GM18498 (cell line): ENCODE results near the gene KLRC2.
"Not testable (repeated sequence)": the region's sequence is repeated elsewhere in the genome, so short reads cannot be mapped to it uniquely, and the experiment has no call there.

Experiments
- ATAC-seq: cut with Tn5 transposase; IDR thresholded peaks from one replicate; pipeline ENCODE4 v1.9.1; 2021; ENCODE audit warnings: mild to moderate bottlenecking, moderate library complexity; ENCODE audit not compliant: unreplicated experiment

The KLRC2 gene

GRCh38 chr12:10406725-10407124, 29.1 kb downstream of the KLRC2 start:
- ATAC-seq = no peak

GRCh38 chr12:10405294-10405693, 30.5 kb downstream of the KLRC2 start:
- no peak for ATAC-seq

- no peak for ATAC-seq
Measured at GRCh38 chr12:10404798-10405197, 31.0 kb downstream of the KLRC2 start.

DNA sequence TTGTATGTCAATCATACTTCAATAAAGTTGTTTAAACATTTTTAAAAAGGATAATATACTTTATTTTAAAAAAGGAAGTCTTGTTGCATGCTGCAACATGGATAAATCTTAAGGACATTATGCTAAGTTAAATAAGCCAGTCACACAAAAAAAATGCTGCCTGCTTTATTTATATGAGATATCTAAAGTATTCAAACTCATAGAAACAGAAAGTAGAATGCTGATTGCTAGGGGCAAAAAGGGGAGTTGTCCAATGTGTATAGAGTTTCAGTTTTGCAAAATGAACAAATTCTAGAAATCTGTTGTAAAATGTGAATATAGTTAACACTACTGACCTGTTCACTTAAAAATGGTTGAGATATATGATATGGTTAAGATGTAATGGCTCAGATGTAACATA, 35.0 kb downstream of the KLRC2 start:
- no peak for ATAC-seq

- ATAC-seq = no peak
Measured at GRCh38 chr12:10398168-10398567, 37.6 kb downstream of the KLRC2 start.

- ATAC-seq = no peak
Measured at GRCh38 chr12:10397296-10397695, 38.5 kb downstream of the KLRC2 start.

DNA sequence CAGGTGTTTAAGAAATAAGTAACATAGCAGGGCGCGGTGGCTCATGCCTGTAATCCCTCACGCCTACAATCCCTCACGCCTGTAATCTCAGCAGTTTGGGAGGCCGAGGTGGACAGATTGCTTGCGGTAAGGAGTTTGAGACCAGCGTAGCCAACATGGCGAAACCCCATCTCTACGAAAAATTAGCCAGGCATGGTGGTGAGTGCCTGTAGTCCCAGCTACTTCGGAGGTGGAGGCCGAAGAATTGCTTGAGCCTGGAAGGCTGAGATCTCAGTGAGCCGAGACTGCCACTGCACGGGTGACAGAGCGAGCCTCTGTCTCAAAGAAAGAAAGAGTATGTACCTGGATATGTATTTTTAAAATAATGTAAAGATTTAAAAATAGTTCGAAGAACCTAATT, 39.6 kb downstream of the KLRC2 start:
- ATAC-seq = not testable (repeated sequence)

DNA sequence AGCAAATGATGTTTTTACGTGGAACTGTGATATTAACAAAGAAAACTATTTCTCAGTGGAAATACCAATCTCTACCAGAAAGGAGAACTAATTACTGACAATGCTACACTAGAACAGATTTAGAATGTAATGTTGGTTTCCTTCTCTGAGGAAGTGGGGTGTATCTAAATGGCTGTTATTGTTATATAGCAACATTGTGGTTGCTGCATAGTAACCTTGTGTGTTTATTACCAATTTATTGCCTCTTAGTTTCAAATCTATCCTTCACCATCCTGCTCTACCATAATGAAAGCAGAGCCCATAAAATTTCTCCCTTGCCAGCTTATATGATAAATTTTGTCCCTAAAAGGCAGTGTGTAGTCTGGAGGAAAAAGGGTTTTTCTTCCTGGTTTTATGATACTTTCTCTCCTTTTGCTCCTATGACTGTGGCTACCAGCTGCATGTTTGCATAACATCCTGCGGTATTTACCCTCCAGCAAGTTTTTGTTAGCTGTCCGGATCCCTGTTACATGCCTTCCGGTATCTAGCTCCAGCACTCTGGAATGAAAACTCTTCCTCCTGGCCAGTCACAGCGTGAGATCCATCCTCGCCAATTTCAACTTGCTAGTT, 40.3 kb downstream of the KLRC2 start:
- peak; percentile 69 for ATAC-seq

- ATAC-seq = not testable (repeated sequence)
Measured at GRCh38 chr12:10394531-10395152, 41.2 kb downstream of the KLRC2 start.

- ATAC-seq = no peak
Measured at GRCh38 chr12:10393291-10393690, 42.5 kb downstream of the KLRC2 start.

DNA sequence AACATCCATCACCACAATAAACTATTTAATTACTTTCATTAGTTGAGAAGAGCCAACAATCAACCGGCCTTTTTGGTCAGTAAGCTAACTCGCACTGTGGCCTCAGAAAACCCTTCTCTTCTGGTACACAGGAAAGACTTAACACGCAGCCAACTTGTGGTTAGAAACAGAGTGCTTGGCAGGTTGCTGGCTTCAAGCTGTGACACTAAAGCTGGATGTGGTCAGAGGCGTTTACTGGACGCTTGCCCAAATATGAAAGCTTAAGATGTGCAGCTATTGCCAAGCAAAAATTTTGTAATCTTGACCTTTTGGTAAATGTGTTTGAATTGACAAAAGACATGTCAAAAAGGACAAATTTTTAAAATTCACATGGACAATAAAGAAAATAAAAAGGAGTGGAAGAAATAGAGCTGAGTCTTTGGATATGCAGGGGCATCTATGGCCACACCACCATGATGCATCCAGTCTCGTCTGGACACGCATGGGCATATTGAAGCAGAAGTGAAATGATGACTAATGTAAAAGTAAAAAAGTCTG, 43.3 kb downstream of the KLRC2 start:
- peak; percentile 84 for ATAC-seq

GRCh38 chr12:10390991-10391390, 44.8 kb downstream of the KLRC2 start:
- ATAC-seq = not testable (repeated sequence)

GRCh38 chr12:10389904-10390303, 45.9 kb downstream of the KLRC2 start, which contains the start of gene KLRK1:
KLRK1 (minus strand) TSS chr12:10390041; CDS start chr12:10388810, 1,231 bp downstream.
- no peak for ATAC-seq

DNA sequence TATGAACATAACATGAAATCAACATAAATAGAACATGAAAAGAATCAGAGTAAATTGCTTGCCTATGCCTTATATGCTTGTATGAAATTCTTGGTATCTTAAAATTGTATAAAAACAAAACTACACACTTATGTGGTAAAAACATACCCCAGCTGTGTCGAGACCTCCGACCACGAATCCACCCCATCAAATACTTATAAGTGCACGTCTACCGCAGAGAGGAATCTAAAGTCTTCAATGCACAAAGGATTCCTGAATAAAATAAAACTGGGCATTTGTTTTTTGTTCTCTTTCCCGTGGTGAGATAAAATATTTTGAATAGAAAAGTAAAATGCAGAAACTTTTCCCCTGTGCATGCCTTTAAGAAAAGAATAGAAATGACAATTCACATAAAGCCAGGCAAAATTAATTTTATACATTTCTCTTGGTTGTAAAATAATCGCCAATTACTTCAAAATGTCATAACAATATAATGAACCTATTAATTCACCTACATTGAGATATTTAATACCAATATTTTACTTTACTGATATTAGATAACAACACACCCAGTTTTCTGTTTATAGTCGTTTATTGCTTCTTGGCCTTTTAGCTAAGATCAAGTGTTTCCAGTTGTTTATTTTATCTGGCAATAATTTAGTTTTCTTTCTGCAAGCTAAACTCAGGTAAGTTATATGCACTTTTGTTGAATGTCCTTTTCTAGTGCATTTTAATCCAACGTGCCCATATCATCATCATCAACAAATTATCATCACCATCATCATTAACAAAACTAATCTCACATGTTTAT, 47.0 kb downstream of the KLRC2 start:
- ATAC-seq = no peak

DNA sequence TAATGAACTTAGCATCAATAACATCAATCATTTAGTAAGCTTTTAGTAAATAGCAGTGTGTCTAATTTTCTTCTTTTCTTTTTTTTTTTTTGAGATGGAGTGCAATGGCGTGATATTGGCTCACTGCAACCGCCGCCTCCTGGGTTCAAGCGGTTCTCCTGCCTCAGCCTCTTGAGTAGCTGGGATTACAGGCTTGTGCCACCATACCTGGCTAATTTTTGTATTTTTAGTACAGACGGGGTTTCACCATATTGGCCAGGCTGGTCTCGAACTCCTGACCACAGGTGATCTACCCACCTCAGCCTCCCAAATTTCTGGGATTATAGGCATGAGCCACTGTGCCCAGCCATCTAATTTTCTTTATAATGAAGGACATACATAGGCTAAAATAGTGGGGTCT, 48.3 kb downstream of the KLRC2 start:
- ATAC-seq = not testable (repeated sequence)

DNA sequence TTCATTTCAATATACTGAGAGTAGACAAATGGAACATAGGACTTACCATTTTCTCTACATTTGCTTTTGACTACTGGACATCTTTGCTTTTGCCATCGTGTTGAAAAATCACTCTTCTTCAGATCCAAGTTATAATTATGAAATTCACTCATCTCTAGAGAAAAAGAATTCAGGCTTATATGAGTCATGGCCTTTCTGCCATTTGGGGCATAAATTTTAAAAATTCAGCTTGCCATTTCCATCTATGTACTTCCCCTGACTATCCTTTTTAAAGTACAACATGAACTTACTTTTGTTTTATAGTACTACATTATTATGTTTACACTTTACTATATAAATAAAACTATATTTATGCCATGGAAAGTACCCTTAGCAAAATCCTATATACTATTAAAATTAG, 49.0 kb downstream of the KLRC2 start:
- no peak for ATAC-seq

- no peak for ATAC-seq
Measured at GRCh38 chr12:10385166-10385613, 50.6 kb downstream of the KLRC2 start.

GRCh38 chr12:10384191-10384590, 51.6 kb downstream of the KLRC2 start:
- no peak for ATAC-seq

DNA sequence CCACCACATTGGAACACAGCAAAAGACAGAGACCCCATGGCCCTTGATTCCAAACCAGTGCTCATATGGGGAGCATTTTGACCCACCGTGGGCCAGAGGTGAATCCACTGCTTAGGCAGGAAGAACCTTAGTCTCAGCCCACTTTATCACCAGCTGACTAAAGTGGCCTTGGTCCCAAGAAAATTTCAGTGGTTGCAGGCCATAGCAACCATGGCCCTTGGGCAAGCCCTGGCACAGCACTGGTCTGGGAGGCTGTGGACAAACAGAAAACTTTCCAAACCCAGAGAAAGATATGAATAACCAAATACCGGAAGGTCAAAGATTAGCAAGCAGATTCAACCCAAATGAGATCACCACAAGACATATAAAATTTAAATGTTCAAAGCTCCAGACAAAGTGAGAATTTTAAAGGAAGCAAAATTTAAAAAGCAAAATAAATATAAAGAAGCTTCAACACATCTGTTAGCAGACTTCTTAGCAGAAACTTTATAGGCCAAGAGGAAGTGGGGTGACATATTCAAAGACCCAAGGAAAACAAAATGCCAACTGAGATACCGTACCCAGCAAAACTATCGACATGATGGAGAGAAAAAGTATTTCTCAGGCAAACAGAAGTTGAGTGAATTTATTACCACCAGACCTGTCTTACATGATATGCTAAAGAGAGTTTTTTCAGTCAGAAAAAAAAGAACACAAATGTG, 53.7 kb downstream of the KLRC2 start:
- ATAC-seq = no peak
